ENCODE measurements around the gene MBD3L3. TPM values are rescaled to one million over a fixed set of nuclear protein-coding genes. Genes with fewer than 3 reads are reported as not detected.

The MBD3L3 gene
- total RNA-seq, 2 experiments from 2014 or later: not detected

GRCh38 chr19:7069904-7070226, 11.4 kb upstream of the MBD3L3 start:
- BruUV-seq (replicated peaks): no TSS peak
- ChIA-PET POLR2A (interaction anchor here (0.7 to 1.3 kb wide), 3 partner anchors 30 to 1564 kb away, joined by 3 to 6 read pairs (median 4); partner anchors contain the start of gene PNPLA6), CTCF (ENCODE audit: unreplicated experiment) (interaction anchor here (0.6 kb wide), 1 partner anchor 24 kb away, joined by 3 read pairs; no protein-coding TSS in a partner anchor)
- intact Hi-C loops (cut with micrococcal nuclease; ENCODE audit: unreplicated experiment): no loop called here
- peak overlapping the region; percentile 75 for H3K27ac ChIP-seq (ENCODE audit: low read depth, low read length, poor library complexity, severe bottlenecking)
- no peak for DNase-seq (ENCODE audit: low spot score)
- H3K9me2 ChIP-seq (ENCODE audit: insufficient read depth, low read length): no peaks in the 10 kb centered on the region
- H2AFZ ChIP-seq (ENCODE audit: low read length): peak overlapping the region; percentile 75
- H3K4me2 ChIP-seq (ENCODE audit: low read length): peak overlapping the region; percentile 92
- H3K36me3 ChIP-seq (ENCODE audit: insufficient read depth, low read length): peaks cover 38% of the 10 kb centered on the region
- peak overlapping the region; percentile 94 for H3K4me3 ChIP-seq (ENCODE audit: low read depth, low read length, poor library complexity, severe bottlenecking)
- H3K79me2 ChIP-seq (ENCODE audit: insufficient read depth, low read depth, low read length): peaks cover 19% of the 10 kb centered on the region
- no peaks in the 10 kb centered on the region for H4K20me1 ChIP-seq (ENCODE audit: insufficient read depth, low read length)
- TF ChIP-seq CTCF (conservative IDR thresholded peaks at IDR 0.05; ENCODE audit: low read length) (no peak), EZH2phosphoT487 (IDR thresholded peaks at IDR 0.05; ENCODE audit: borderline replicate concordance, low read depth, low read length) (no peak)
- H3K4me1 ChIP-seq (ENCODE audit: insufficient read depth, low read length, poor library complexity, severe bottlenecking): peaks cover 16% of the 10 kb centered on the region
- no peaks in the 10 kb centered on the region for H3K9me3 ChIP-seq (ENCODE audit: low read length)

- H3K4me2 ChIP-seq (ENCODE audit: low read length): peak within 1 kb of the TSS; percentile 92
- intact Hi-C loops (cut with micrococcal nuclease; ENCODE audit: unreplicated experiment): no loop called here
- ChIA-PET POLR2A (interaction anchor here (0.6 to 1.3 kb wide), 5 partner anchors 30 to 1564 kb away, joined by 3 to 6 read pairs (median 3); partner anchors contain the start of gene PNPLA6), CTCF (ENCODE audit: unreplicated experiment) (no interaction called here)
- no peak for TF ChIP-seq CTCF (conservative IDR thresholded peaks at IDR 0.05; ENCODE audit: low read length)
- no TSS peak for BruUV-seq (replicated peaks)
- peak within 1 kb of the TSS; percentile 75 for H3K27ac ChIP-seq (ENCODE audit: low read depth, low read length, poor library complexity, severe bottlenecking)
- peak within 1 kb of the TSS; percentile 77 for H2AFZ ChIP-seq (ENCODE audit: low read length)
- H3K79me2 ChIP-seq (ENCODE audit: insufficient read depth, low read depth, low read length): peaks cover 19% of the 10 kb centered on the region
- H3K36me3 ChIP-seq (ENCODE audit: insufficient read depth, low read length): peaks cover 32% of the 10 kb centered on the region
- no peaks in the 10 kb centered on the region for H3K9me3 ChIP-seq (ENCODE audit: low read length)
- H3K9me2 ChIP-seq (ENCODE audit: insufficient read depth, low read length): no peaks in the 10 kb centered on the region
- H3K4me3 ChIP-seq (ENCODE audit: low read depth, low read length, poor library complexity, severe bottlenecking): peak within 1 kb of the TSS; percentile 94
- H3K4me1 ChIP-seq (ENCODE audit: insufficient read depth, low read length, poor library complexity, severe bottlenecking): peaks cover 16% of the 10 kb centered on the region
- peak; percentile 98 for DNase-seq (ENCODE audit: low spot score)
- H4K20me1 ChIP-seq (ENCODE audit: insufficient read depth, low read length): no peaks in the 10 kb centered on the region
These were observed 10.8 kb upstream of the MBD3L3 start, which contains the start of gene ZNF557 for GRCh38 chr19:7069042-7069903. Gene ZNF557 (plus strand): TSS chr19:7069703. CDS start chr19:7075075, 5,372 bp downstream.

GRCh38 chr19:7068599-7068998, 10.1 kb upstream of the MBD3L3 start:
- peaks cover 25% of the 10 kb centered on the region for H3K36me3 ChIP-seq (ENCODE audit: insufficient read depth, low read length)
- peaks cover 16% of the 10 kb centered on the region for H3K4me1 ChIP-seq (ENCODE audit: insufficient read depth, low read length, poor library complexity, severe bottlenecking)
- no peak for DNase-seq (ENCODE audit: low spot score)
- H3K4me3 ChIP-seq (ENCODE audit: low read depth, low read length, poor library complexity, severe bottlenecking): peak overlapping the region; percentile 94
- TF ChIP-seq CTCF (conservative IDR thresholded peaks at IDR 0.05; ENCODE audit: low read length) (no peak), EZH2phosphoT487 (IDR thresholded peaks at IDR 0.05; ENCODE audit: borderline replicate concordance, low read depth, low read length) (no peak)
- POLR2A ChIA-PET: interaction anchor here (1.0 kb wide), 1 partner anchor 272 kb away, joined by 3 read pairs; no protein-coding TSS in a partner anchor
- CTCF ChIA-PET (ENCODE audit: unreplicated experiment): no interaction called here
- no peaks in the 10 kb centered on the region for H3K9me2 ChIP-seq (ENCODE audit: insufficient read depth, low read length)
- H4K20me1 ChIP-seq (ENCODE audit: insufficient read depth, low read length): no peaks in the 10 kb centered on the region
- H3K79me2 ChIP-seq (ENCODE audit: insufficient read depth, low read depth, low read length): peaks cover 19% of the 10 kb centered on the region
- BruUV-seq (replicated peaks): no TSS peak
- H3K9me3 ChIP-seq (ENCODE audit: low read length): no peaks in the 10 kb centered on the region
- H3K4me2 ChIP-seq (ENCODE audit: low read length): peak overlapping the region; percentile 47
- no peak overlapping the region for H3K27ac ChIP-seq (ENCODE audit: low read depth, low read length, poor library complexity, severe bottlenecking)
- H2AFZ ChIP-seq (ENCODE audit: low read length): peak overlapping the region; percentile 77
- intact Hi-C loops (cut with micrococcal nuclease; ENCODE audit: unreplicated experiment): no loop called here

All from OCI-LY7 (cell line).